ENCODE results near the gene TBC1D3E.
"Not testable (repeated sequence)": the region's sequence is repeated elsewhere in the genome, so short reads cannot be mapped to it uniquely, and the experiment has no call there.

TBC1D3E gene

GRCh38 chr17:38127651-38128050 lies at the start of gene TBC1D3E:
Gene TBC1D3E (plus strand): TSS chr17:38127951. CDS start chr17:38129496, 1,545 bp downstream.
- not testable (repeated sequence) for DNase-seq

- not testable (repeated sequence) for DNase-seq
Observed at GRCh38 chr17:38087344-38087743, 40.4 kb upstream of the TBC1D3E start.

GRCh38 chr17:38088120-38088519 lies 39.6 kb upstream of the TBC1D3E start:
- not testable (repeated sequence) for DNase-seq

GRCh38 chr17:38094059-38094694 lies 33.6 kb upstream of the TBC1D3E start:
- DNase-seq = not testable (repeated sequence)

- not testable (repeated sequence) for DNase-seq
Observed at GRCh38 chr17:38099262-38099661, 28.5 kb upstream of the TBC1D3E start.

GRCh38 chr17:38119829-38120228 lies 7.9 kb upstream of the TBC1D3E start:
- DNase-seq = not testable (repeated sequence)

GRCh38 chr17:38134860-38135259 lies 7.1 kb downstream of the TBC1D3E start:
- DNase-seq = not testable (repeated sequence)

All from fibroblast of skin of right quadriceps (primary cell).